Uterus (tissue), 4 donors: ENCODE data around the gene ADORA2B. TPM values are rescaled to one million over a fixed set of nuclear protein-coding genes. Genes with fewer than 3 reads are reported as not detected.

ENCODE experiments used
- DNase-seq, 2 donors: peaks; one replicate each; pipeline ENCODE4 v3.0.0-alpha.2; 2019 to 2020
- H3K27ac ChIP-seq, 2 donors: fragments of 200-600 bp; sonication (generic); 1 replicate in 1 of 2; 2 replicates in 1 of 2; pipeline ENCODE4 v1.5.1; 2016 to 2018
- H3K27me3 ChIP-seq, 2 donors: fragments of 200-600 bp; sonication (generic); one replicate each; pipeline ENCODE4 v1.5.1; 2018 to 2019; ENCODE audit warnings: control low read depth in 1 of 2
- H3K36me3 ChIP-seq, 2 donors: fragments of 200-600 bp; sonication (generic); one replicate each; pipeline ENCODE4 v1.5.1; 2019; ENCODE audit warnings: control low read depth in 1 of 2
- H3K4me1 ChIP-seq, 2 donors: fragments of 200-600 bp; sonication (generic); one replicate each; pipeline ENCODE4 v1.5.1; 2018 to 2019; ENCODE audit warnings: control low read depth in 1 of 2
- H3K4me3 ChIP-seq, 2 donors: fragments of 200-600 bp; sonication (generic); 1 replicate in 1 of 2; 2 replicates in 1 of 2; pipeline ENCODE4 v1.5.1; 2018 to 2019; ENCODE audit warnings: mild to moderate bottlenecking in 1 of 2
- H3K9me3 ChIP-seq, 2 donors: fragments of 200-600 bp; sonication (generic); one replicate each; pipeline ENCODE4 v1.5.1; 2019; ENCODE audit warnings: control low read depth in 1 of 2
- POLR2A ChIP-seq, 2 donors: fragments of 450-650 bp; IDR thresholded peaks; one replicate each; pipeline ENCODE4 v1.6.1; 2016; ENCODE audit warnings: antibody characterized with exemption in 2 of 2, mild to moderate bottlenecking in 1 of 2, moderate library complexity in 1 of 2
- intact Hi-C: fragments of 100-400 bp; cut with DNase I; formaldehyde crosslinking; loops from one replicate; pipeline ENCODE4 v1.15.1; 2023; ENCODE audit warnings: low total_unique reads
- total RNA-seq, 4 donors: library from RNA; depleted of rRNA in 3 of 4; stranded (reverse); fragments of >200 nt in 3 of 4; gene quantifications; one replicate each; pipeline versions ENCODE4 v1.1.0 to v1.2.4, GENCODE V29; 2014 to 2023
- TF ChIP-seq, protein P1 (sequence below), 4 experiments: fragments of 200-600 bp in 2 of 4; fragments of 450-650 bp in 2 of 4; sonication (generic) in 2 of 4; IDR thresholded peaks; one replicate each; pipeline ENCODE4 v1.5.1; 2016 to 2019; ENCODE audit warnings: antibody characterized with exemption in 4 of 4, mild to moderate bottlenecking in 2 of 4, moderate library complexity in 1 of 4
- donor health status: DM: yes; HTN: yes; CAD: no.

The ADORA2B gene
- total RNA-seq, 4 donors from 2014 or later, result 2.1 to 2.7 TPM; not detected in 2

DNA sequence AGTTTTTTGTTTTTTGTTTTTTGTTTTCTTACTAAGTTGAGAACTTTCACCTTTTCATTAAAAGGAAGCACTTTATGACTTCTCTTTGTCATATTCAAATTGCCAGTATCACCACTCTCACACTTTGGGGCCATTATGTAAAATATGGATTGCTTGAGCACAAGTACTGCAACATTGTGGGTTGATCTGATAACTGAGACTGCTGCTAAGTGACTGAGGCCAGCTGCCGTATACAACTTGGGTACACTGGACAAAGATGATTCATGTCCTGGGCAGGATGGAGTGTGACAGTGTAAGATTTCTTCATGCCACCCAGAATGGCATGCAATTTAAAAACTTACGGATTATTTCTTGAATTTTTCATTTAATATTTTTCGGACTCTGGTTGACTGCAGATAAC, 62.5 kb downstream of the ADORA2B start:
- no peaks in the 10 kb centered on the region for H3K36me3 ChIP-seq
- TF ChIP-seq POLR2A (IDR thresholded peaks at IDR 0.05), result no peak
- TF ChIP-seq, protein P1, sequence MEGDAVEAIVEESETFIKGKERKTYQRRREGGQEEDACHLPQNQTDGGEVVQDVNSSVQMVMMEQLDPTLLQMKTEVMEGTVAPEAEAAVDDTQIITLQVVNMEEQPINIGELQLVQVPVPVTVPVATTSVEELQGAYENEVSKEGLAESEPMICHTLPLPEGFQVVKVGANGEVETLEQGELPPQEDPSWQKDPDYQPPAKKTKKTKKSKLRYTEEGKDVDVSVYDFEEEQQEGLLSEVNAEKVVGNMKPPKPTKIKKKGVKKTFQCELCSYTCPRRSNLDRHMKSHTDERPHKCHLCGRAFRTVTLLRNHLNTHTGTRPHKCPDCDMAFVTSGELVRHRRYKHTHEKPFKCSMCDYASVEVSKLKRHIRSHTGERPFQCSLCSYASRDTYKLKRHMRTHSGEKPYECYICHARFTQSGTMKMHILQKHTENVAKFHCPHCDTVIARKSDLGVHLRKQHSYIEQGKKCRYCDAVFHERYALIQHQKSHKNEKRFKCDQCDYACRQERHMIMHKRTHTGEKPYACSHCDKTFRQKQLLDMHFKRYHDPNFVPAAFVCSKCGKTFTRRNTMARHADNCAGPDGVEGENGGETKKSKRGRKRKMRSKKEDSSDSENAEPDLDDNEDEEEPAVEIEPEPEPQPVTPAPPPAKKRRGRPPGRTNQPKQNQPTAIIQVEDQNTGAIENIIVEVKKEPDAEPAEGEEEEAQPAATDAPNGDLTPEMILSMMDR (IDR thresholded peaks at IDR 0.05), result no peak
- DNase-seq, result no peak
- no peaks in the 10 kb centered on the region for H3K27me3 ChIP-seq
- no peak overlapping the region for H3K27ac ChIP-seq
- intact Hi-C loops, result no loop called here
- no peaks in the 10 kb centered on the region for H3K9me3 ChIP-seq
- no peak overlapping the region for H3K4me3 ChIP-seq
- no peaks in the 10 kb centered on the region for H3K4me1 ChIP-seq

GRCh38 chr17:16013943-16014407, 69.0 kb downstream of the ADORA2B start:
- Histone ChIP-seq H3K36me3 (no peaks in the 10 kb centered on the region), H3K4me3 (no peak overlapping the region), H3K9me3 (no peaks in the 10 kb centered on the region), H3K4me1 (no peaks in the 10 kb centered on the region), H3K27me3 (no peaks in the 10 kb centered on the region), H3K27ac (no peak overlapping the region)
- DNase-seq, result no peak
- intact Hi-C loops, result no loop called here
- TF ChIP-seq, protein P1 (IDR thresholded peaks at IDR 0.05), result peak in 3 of 4 experiments; percentile 30 to 37 (median 36)
- no peak for TF ChIP-seq POLR2A (IDR thresholded peaks at IDR 0.05)

GRCh38 chr17:16019347-16019746, 74.4 kb downstream of the ADORA2B start:
- H3K27ac ChIP-seq, result no peak overlapping the region
- H3K27me3 ChIP-seq, result no peaks in the 10 kb centered on the region
- no peaks in the 10 kb centered on the region for H3K9me3 ChIP-seq
- TF ChIP-seq POLR2A (IDR thresholded peaks at IDR 0.05), result no peak
- intact Hi-C loops, result no loop called here
- no peaks in the 10 kb centered on the region for H3K4me1 ChIP-seq
- no peak overlapping the region for H3K4me3 ChIP-seq
- no peaks in the 10 kb centered on the region for H3K36me3 ChIP-seq
- DNase-seq, result no peak

DNA sequence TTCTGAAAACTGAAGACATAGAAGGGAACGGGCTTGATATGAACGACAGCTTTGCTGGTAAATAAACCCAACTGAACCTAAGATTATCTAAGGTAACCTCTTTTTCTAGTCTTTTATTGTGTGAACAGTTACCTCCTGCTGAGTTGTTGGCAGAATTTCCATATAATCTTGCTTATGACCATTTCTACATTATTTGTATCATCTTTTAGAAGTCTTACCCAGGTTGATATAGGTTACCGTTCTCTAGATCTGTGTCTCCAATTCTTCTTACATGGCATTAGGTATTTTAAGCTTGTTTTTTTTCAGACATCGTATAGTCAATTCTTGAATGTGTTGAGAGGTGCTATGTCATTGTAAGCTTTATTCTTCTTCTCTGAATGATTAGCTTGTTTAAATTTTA, 79.0 kb downstream of the ADORA2B start:
- H3K4me3 ChIP-seq, result no peak overlapping the region
- H3K27me3 ChIP-seq, result no peaks in the 10 kb centered on the region
- H3K4me1 ChIP-seq, result no peaks in the 10 kb centered on the region
- TF ChIP-seq, protein P1 (IDR thresholded peaks at IDR 0.05), result no peak
- no peak for TF ChIP-seq POLR2A (IDR thresholded peaks at IDR 0.05)
- intact Hi-C loops, result no loop called here
- H3K27ac ChIP-seq, result no peak overlapping the region
- DNase-seq, result no peak
- H3K36me3 ChIP-seq, result no peaks in the 10 kb centered on the region
- H3K9me3 ChIP-seq, result no peaks in the 10 kb centered on the region

DNA sequence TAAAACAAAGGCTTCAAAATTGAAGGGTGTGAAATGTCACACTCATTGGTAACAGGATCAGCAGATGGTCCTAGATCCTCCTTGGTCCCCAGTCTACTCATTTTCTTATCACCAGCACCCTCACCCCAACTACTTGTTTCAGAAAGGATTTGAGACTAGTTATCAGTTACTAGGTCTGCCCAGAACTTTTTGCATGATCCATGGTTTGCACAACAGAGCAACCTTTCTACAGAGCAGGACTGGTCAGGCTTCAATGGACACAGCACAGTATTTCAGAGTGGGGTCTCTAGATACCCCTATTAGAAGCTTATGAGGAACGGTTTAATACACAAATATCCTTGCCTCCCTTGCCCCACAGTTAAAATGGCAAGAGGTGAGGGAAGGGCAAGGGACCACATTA, 80.3 kb downstream of the ADORA2B start:
- H3K4me1 ChIP-seq, result no peaks in the 10 kb centered on the region
- no peak overlapping the region for H3K4me3 ChIP-seq
- intact Hi-C loops, result no loop called here
- no peak for TF ChIP-seq POLR2A (IDR thresholded peaks at IDR 0.05)
- TF ChIP-seq, protein P1 (IDR thresholded peaks at IDR 0.05), result no peak
- no peak for DNase-seq
- H3K36me3 ChIP-seq, result no peaks in the 10 kb centered on the region
- H3K27ac ChIP-seq, result no peak overlapping the region
- H3K27me3 ChIP-seq, result no peaks in the 10 kb centered on the region
- H3K9me3 ChIP-seq, result no peaks in the 10 kb centered on the region

Other genes with a start within 250 kb of the ADORA2B start
- 10 to 100 TPM in 3 of 4 donors, 1 to 10 TPM in 1; 5.6 to 79.0 (median 17.4) TPM for gene ZNF286A, start 245.4 kb upstream of the ADORA2B start, total RNA-seq
- gene TBC1D26, start 212.8 kb upstream of the ADORA2B start, total RNA-seq, result 1 to 10 TPM in 1 of 4 donors, under 1 TPM in 1, not detected in 2; 0.90 to 1.2 TPM
- gene ZSWIM7, start 54.6 kb downstream of the ADORA2B start, total RNA-seq, result 10 to 100 TPM in 3 of 4 donors, 1 to 10 TPM in 1; 1.3 to 30.3 (median 20.7) TPM
- gene TTC19, start 54.7 kb downstream of the ADORA2B start, total RNA-seq, result 10 to 100 TPM; 38.4 to 71.2 (median 52.0) TPM